ENCODE results near the gene RIPOR2.
"Not testable (repeated sequence)": the region's sequence is repeated elsewhere in the genome, so short reads cannot be mapped to it uniquely, and the experiment has no call there.

RIPOR2 gene

DNA sequence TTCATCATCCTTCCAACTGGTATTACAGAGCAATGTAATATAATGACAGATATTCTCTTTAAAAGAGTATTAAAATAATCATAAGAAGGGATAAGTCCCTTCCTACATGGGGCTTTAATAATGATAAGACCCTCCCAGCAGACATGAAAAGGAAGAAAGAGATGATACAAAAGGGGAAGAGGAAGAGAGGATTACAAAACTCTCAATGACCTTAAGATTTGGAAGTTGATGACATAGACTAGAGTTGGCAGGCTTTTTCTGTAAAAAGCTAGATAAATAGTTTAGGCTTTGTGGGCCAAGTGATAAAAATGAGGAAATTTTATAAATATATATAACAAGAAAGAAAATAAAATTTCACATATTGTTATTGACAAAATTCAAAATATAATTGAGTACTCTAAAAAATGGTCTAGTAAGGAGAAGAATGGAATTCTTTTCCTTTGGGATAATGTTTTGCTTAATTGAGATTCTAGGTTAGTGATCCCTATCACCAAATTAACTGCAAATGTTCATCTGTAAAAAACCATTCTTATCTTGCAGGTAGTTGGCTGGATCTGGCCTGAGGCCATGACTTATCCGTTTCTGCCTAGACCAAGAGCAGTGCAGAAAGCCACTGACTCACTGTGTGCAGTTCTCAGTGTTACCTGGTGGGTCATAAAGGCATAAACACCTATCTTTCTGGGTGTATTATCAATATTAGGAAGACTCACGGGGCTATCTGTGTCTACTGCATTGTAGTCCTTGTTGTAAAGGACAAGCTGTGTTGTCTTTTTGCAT, 11.0 kb downstream of the RIPOR2 start:
- no peak for DNase-seq

DNA sequence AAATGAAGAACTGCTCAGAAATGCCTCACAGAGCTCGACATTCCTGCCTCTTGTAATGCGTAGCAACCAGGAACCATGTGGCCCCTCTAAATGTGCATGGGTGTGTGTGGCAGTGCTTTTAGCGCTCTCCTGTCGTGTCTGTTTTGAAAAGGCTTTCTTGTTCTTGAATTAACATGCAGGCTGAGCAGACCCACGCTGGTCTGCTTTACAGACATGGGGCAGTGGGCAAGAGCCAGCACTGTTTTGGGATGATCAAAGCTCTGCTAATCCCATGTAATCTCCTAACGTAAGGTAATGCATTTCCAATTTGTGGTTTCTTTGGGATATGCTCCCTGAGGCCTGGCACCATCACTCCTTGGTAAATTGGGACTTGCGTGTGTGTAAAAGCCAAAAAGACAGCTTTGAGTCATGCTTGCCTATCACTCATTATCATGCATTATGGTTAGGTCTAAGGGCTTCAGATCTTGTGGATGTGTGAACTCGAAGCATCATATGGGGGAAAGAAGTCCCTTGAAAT, 11.8 kb downstream of the RIPOR2 start:
- no peak for DNase-seq

DNA sequence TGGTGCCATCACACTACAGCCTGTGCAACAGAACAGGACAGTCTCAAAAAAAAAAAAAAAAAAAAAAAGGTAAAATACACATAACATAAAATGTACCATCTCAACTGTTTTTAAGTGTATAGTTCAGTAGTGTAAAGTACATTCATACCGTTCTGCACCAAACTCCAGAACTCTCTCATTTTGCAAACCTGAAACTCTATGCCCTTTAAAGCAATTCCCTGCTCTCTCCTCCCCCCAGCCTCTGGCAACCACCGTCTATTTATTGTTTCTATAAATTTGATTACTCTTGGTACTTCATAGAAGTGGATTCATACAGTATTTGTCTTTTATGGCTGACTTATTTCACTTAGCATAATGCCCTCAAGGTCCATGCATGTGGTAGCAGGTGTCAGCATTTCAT, 12.9 kb downstream of the RIPOR2 start:
- DNase-seq, result no peak

DNA sequence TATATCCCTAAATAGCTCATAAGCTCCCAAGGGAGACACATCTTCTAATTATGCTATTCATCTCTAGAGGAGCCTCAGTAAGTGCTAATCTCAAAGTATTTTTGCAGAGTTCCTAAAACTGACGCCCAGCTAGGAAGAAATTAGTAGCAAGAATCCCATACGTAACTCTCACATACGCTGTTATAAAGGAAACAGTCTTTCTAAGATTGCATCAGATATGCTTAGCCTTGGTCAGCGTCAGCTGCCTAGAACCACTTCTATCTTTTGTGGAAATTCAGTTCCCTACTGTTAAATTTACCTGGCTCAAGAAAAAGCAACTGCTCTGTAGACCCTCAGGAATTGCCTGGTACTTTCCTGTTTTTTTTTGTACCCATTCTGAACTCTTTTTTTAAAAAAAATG, 13.6 kb downstream of the RIPOR2 start:
- DNase-seq, result no peak

GRCh38 chr6:24920136-24920535, 15.6 kb downstream of the RIPOR2 start:
- no peak for DNase-seq

GRCh38 chr6:24919056-24919892, 16.5 kb downstream of the RIPOR2 start:
- DNase-seq, result no peak

- no peak for DNase-seq
Measured at GRCh38 chr6:24918641-24919055, 17.1 kb downstream of the RIPOR2 start.

DNA sequence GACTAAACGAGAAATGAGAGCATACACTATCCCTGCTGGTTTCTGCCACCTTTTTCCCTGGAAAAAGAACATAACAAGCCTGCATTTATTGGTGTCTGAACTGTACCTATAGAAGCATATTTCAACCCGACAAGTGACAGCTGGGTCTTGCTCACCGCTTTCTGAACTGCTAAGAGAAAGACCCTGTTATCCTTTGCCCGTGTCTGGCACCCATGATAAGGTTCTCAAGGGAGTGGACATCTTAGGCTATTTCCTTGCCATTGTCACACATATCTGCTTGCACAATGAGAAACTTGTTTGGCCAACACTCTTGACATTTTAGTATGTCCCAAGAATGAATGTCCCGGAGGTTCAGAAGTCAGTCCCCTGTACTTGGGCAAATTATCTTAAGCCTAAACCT, 19.3 kb downstream of the RIPOR2 start:
- no peak for DNase-seq

DNA sequence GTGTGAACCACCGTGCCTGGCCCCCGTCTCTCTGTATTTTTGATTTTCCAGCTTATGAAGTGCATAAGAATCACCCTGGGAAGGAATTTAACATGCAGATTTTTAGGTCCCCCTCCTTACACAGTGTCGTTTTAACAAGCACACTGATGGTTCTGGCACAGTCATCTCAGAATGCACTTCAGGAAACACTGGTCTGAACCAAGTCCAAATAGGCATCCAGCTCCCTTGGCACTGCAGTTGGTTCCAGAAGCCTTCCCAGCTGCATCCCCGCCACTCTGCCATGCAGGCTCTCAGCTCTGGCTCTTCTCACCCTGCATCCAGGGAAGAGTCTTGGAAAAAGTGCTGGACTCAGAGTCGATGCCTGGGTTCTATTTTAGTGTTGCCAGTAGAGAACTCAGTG, 20.1 kb downstream of the RIPOR2 start:
- DNase-seq, result no peak

GRCh38 chr6:24914082-24914481, 21.7 kb downstream of the RIPOR2 start:
- not testable (repeated sequence) for DNase-seq

DNA sequence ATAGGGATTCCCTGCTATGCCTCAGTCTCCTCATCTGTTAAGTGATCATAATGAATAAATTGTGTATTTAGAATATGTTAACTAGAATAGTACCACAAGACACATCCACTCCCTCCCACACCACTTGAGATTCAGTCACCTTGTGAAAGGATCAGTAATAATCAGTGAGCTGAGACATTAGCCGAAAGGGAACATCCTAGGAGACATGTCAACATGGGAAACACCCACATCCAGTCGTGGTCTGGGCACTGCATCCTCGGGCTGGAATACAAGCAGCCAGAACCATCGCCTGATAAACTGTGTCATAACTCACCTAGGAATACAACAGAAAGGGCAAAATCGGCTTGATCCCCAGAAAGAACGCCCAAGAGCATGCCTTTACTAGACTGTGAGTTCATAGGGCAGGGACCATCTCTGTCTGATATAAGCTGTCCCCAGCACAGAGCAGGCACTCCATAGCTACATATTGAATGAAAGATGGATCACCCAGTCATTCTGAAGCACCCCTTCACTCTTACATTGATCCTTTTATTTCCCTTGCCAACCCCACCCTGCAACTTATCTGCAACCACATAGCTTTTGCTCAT, 23.9 kb downstream of the RIPOR2 start:
- no peak for DNase-seq

- DNase-seq, result peak; percentile 47
Measured at GRCh38 chr6:24910961-24911725, 24.6 kb downstream of the RIPOR2 start.

- peak; percentile 26 for DNase-seq
Measured at GRCh38 chr6:24910331-24910960, 25.3 kb downstream of the RIPOR2 start.

- DNase-seq, result no peak
Measured at GRCh38 chr6:24909241-24910216, 26.2 kb downstream of the RIPOR2 start.

DNA sequence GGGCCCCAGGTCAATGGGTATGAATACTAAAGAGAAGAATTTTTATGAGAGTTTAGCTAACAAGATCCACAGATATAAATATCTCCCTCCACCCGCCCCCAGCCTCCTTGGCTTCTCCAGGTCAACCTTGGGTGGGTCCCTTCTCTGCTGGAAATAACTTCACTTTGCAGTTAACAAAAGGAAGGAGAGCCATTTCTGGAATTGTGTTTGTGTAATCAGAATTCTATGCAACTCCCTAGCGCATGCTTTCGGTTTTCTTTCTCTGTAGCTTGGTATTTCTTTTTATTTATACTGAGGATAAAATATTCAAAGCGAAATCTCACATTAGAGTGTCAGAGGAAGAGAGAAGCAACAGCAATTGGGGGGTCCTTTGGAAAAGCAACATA, 27.1 kb downstream of the RIPOR2 start:
- DNase-seq, result no peak

GRCh38 chr6:24907919-24908649, 27.7 kb downstream of the RIPOR2 start:
- DNase-seq, result no peak

DNA sequence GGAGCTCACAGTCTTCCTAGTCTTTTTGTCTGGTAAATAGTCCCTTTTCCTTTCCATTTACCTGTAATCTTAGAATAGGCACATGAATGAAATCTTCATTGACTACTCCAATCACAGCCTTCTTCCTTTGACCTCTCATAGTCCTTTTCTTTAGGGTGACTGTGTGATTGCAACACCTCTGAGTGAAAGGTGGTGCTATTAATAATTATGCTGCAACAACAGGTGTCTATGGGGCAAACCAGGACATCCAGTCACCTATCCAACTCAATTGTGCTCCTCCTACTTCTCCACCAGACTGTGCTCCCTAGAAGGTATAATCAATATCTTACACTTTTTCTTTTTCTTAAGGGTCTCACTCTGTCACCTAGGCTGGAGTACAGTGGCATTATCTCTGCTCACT, 29.4 kb downstream of the RIPOR2 start:
- no peak for DNase-seq

GRCh38 chr6:24905483-24905882, 30.3 kb downstream of the RIPOR2 start:
- DNase-seq, result no peak

GRCh38 chr6:24903681-24904080, 32.1 kb downstream of the RIPOR2 start:
- no peak for DNase-seq

GRCh38 chr6:24902782-24903181, 33.0 kb downstream of the RIPOR2 start:
- no peak for DNase-seq
